Vagina (tissue), 2 donors: ENCODE data around the gene POMC.

ENCODE experiments used
- POLR2AphosphoS5 ChIP-seq, 2 donors: sonication (generic); formaldehyde crosslinking; IDR thresholded peaks; one replicate each; pipeline ENCODE4 v1.9.0; 2017; ENCODE audit warnings: antibody characterized with exemption in 2 of 2, mild to moderate bottlenecking in 2 of 2, low read depth in 1 of 2; ENCODE audit not compliant: insufficient read depth in 1 of 2
- TF ChIP-seq, protein P1 (sequence below), 3 experiments: fragments of 450-650 bp in 2 of 3; fragments of 200-600 bp in 1 of 3; sonication (generic) in 1 of 3; IDR thresholded peaks; one replicate each; pipeline ENCODE4 v1.5.1; 2017 to 2019; ENCODE audit warnings: antibody characterized with exemption in 3 of 3, mild to moderate bottlenecking in 2 of 3, moderate library complexity in 2 of 3

GRCh38 chr2:25201265-25201664 lies 32.9 kb upstream of the POMC start:
- TF ChIP-seq, protein P1, sequence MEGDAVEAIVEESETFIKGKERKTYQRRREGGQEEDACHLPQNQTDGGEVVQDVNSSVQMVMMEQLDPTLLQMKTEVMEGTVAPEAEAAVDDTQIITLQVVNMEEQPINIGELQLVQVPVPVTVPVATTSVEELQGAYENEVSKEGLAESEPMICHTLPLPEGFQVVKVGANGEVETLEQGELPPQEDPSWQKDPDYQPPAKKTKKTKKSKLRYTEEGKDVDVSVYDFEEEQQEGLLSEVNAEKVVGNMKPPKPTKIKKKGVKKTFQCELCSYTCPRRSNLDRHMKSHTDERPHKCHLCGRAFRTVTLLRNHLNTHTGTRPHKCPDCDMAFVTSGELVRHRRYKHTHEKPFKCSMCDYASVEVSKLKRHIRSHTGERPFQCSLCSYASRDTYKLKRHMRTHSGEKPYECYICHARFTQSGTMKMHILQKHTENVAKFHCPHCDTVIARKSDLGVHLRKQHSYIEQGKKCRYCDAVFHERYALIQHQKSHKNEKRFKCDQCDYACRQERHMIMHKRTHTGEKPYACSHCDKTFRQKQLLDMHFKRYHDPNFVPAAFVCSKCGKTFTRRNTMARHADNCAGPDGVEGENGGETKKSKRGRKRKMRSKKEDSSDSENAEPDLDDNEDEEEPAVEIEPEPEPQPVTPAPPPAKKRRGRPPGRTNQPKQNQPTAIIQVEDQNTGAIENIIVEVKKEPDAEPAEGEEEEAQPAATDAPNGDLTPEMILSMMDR (IDR thresholded peaks at IDR 0.05), result no peak
- TF ChIP-seq POLR2AphosphoS5 (IDR thresholded peaks at IDR 0.05; ENCODE audit: insufficient read depth in 1 of 2, low read depth in 1 of 2), result no peak
